GM18519 (cell line): ENCODE measurements around the gene SLIT3.
A peak's percentile ranks its signal among the peaks of the same experiment; 100 is the strongest.

Experiments
- ATAC-seq: cut with Tn5 transposase; IDR thresholded peaks from one replicate; pipeline ENCODE4 v1.9.1; 2021; ENCODE audit warnings: mild to moderate bottlenecking, moderate library complexity; ENCODE audit not compliant: unreplicated experiment, low FRiP score

SLIT3 gene

DNA sequence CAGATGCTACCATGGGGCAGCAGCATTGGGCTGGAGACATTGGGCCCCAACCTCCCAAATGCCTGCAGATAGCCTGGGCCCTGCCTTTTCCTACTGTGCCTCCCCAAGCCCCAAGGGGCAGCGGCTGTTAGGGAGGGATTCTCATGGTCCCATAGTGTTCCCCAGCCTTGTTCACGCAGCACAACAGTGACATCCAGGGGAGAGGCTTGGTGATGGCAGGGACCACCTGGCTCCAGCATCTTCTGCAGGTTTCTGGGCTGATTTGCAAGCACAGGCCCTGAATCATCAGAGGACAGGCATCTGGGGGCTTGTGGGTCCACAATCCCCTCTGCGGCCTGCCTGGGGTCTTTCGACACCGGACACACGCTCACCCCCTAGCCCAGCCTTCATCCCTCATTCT, 354.6 kb downstream of the SLIT3 start:
- ATAC-seq, result no peak

DNA sequence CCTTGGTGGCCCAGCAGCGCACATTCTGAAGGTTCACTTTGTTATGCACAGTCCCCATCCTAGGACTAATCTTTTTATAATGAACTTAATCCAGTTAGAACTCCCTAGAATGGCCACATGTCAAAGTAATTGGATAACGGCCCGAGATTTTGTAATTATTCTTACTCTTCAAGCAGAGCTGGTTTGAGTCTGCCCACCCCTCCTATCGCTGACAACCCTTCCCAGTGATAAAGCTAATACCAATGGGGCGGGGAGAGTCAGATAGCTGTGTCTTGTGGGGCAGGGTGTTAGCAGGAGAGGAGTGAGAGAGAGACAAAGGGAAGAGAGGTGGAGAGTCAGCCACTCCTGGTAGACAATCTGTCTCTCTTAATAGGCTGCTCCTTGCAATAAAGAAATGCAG, 356.9 kb downstream of the SLIT3 start:
- no peak for ATAC-seq

DNA sequence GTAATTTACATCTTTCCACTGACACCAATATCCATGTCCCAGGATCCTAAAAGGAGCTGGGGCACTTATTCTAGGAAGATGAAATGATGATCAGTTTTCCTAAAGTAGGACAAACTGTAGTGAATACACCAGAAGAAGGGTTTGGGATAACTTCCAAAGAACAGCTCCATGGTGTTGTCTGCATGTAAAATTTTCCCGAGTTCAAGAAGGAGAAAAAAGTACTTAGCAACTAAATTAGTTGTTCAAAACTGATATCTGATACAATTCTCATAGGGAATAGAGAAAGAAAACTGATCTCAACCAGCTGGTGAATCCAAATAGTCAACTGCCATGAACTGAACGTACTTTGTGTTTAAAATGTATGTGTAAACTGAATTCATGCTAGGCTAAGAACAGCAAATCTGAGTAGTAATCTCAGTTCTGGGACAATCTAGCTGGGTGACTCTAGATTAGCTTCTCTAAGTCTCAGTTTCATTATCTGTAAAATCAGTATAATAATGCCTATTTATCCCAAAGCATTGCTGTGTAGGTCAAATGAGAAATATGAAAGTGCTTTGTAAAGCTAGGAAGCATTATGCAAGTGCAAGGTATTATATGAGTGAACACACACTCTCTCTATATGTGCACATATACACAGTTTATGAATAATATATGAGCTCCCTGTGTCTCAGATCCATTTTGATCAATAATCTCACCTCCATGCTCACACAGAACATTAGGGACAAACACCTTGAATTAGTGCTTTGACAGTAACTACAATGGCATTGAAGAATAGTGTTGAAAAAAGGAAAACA, 357.7 kb downstream of the SLIT3 start:
- no peak for ATAC-seq

DNA sequence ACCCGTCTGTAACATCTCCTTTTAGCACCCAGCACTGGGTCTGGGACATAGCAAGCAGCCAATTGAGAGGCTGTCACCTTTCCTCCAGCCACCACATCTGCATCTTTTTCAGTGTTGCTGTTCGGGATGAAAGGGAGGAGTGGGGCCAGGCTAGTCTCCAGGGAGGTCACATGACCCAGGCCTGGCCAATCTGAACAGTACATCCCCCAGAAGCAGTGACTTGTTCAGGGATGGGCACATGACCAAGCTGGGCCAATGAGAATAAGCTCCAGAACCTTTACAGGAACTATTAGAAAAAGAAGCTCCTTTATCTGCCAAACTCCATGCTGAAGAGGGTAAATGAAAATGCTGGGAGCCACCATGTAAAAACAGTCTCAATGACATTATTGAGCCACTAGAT, 359.0 kb downstream of the SLIT3 start:
- no peak for ATAC-seq

DNA sequence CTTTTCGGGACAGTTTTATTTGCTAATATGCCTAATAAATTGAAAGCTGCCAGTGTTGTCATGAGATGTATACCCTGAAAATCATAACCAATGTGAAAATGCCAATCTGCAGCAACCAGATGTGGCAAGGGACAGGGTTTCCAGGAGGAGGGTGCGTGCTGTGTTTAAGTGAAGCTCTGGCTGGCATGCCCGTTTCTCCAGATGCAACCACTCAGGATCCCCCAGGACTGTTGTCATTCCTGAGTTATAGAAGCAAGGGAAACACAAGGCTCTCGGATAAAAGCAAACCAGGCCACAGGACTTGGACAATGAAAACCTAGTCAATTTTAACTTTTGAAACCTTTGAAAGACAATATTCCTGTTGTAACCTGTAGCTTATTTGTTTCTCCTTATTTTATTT, 360.2 kb downstream of the SLIT3 start:
- no peak for ATAC-seq

DNA sequence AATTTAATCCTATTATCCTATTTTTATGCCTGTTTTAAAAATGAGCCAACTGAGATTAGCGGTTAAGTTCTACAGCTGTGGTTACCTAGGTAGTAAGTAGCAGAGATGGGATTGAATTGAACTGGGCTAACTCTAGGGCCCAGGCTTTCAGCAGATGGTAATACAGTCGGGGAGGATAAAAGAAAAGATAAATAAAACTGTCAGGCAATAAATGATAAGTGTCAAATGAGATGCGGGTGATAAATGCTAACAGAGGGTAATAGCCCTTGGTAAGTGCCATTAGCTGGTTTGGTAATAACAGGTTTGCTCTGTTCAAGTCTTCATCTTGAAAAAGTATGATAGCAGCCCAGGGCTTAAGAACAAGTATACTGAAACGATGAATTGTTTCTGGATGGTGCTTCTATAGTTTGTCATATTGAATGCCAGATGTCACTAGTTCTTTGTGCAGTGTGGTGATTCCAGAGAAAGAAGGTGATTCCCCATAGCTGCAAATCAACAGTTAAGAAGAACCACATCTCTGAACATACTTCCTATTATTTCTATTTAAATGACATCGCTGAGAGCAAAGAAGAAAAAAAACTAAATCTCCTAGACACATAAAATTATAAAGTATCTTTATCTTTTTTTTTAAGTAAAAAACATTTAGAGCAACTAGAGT, 360.9 kb downstream of the SLIT3 start:
- no peak for ATAC-seq

- ATAC-seq, result no peak
These were observed 361.7 kb downstream of the SLIT3 start for GRCh38 chr5:168939156-168939800.

- ATAC-seq, result no peak
These were observed 364.4 kb downstream of the SLIT3 start for GRCh38 chr5:168936511-168936910.

GRCh38 chr5:168935183-168935582, 365.8 kb downstream of the SLIT3 start:
- no peak for ATAC-seq

- ATAC-seq, result no peak
These were observed 366.8 kb downstream of the SLIT3 start for GRCh38 chr5:168934169-168934568.

DNA sequence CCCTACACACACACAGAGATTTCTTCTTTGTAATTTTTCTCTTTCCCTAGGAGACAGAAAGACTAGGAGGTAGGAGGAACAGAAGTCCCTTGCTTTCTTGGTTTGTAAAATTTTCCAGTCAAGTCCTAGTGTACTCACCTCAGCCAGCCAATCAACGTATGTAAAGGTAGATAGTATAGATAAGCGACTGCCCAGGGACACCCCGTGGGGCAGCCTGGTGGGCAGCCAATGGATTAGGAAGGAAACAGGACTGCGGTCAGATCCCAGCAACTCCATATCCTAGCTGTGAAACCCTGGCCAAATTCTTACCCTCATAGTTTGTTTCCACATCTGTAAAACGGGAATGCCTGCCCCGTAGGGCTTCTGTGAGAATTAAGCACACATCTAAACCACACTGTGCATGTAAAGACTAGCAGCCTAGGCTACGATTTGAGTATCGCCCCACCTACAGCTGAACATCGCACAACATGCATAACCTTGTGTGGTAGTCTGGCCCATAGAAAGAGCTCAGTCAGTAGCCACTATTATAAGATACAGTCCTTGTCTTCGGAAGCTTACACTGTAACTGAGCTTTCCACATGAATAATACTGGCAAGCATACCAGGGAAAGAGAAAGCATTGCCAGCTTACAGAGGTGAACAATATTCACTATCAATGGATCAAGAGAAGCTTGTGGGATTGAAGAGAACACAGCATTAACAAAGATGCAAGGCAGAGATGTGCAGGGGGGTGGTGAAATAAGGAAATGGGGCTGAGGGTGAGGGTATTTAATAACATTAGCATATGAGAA, 368.3 kb downstream of the SLIT3 start:
- no peak for ATAC-seq

DNA sequence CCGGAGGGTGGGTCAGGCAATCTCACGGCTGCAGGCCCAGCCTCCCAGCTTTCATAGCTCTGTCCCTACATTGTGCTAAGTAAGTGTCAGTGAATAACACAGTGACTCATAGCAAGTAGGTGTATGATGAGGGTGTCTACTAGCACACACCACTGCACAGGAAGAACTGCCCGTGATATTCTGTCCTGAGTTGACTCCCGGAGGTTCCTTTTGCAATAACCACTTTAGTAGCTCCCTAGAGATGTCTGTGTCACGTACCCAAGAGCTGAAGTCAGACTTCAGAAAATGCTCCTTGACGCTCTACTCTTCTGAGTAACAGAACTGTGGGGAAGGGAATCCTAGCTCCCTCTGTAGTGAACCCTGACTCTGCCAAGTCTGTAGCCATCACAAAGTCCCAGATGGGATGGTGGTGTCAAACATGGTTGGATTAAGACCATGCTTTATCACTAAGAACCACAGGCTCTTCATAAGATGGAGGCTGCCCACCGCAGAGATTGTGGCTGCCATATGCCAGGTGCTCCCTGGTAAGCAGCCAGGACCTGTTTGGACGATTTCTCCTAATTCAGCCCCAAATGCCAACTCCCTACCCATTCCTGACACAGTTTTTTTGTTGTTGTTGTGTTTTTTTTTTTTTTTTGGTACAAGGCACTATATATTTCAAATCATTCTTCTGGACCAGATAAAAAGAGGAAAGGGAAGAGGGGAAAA, 369.1 kb downstream of the SLIT3 start:
- peak; percentile 85 for ATAC-seq

- no peak for ATAC-seq
These were observed 371.3 kb downstream of the SLIT3 start for GRCh38 chr5:168929656-168930055.

GRCh38 chr5:168925160-168925559, 375.8 kb downstream of the SLIT3 start:
- no peak for ATAC-seq

GRCh38 chr5:168921147-168921866, 379.6 kb downstream of the SLIT3 start:
- no peak for ATAC-seq

- no peak for ATAC-seq
These were observed 380.7 kb downstream of the SLIT3 start for GRCh38 chr5:168920019-168920810.

GRCh38 chr5:168917947-168918600, 382.9 kb downstream of the SLIT3 start:
- no peak for ATAC-seq

GRCh38 chr5:168916852-168917251, 384.1 kb downstream of the SLIT3 start:
- ATAC-seq, result no peak
